Heart left ventricle (tissue), 16 donors: Measurements from ENCODE around the gene UBR2. TPM values are rescaled to one million over a fixed set of nuclear protein-coding genes. Genes with fewer than 3 reads are reported as not detected.

ENCODE experiments used
- ATAC-seq, 4 donors: fragments of 200-7000 bp; cut with Tn5 transposase; one replicate each; pipeline ENCODE4 v1.9.1; 2020 to 2022; ENCODE audit warnings: moderate library complexity in 4 of 4, mild to moderate bottlenecking in 3 of 4, moderate number of reproducible peaks in 1 of 4
- DNase-seq, 5 donors: peaks; one replicate each; pipeline ENCODE4 v3.0.0-alpha.2; 2020
- H3K27ac ChIP-seq, 12 donors: fragments of 200-600 bp; sonication (generic) in 4 of 12; one replicate each; pipeline versions ENCODE4 v1.5.0 to v1.8.0; 2016 to 2022; ENCODE audit warnings: mild to moderate bottlenecking in 2 of 12
- H3K27me3 ChIP-seq, 9 donors: fragments of 200-600 bp; sonication (generic) in 2 of 9; one replicate each; pipeline versions ENCODE4 v1.5.1 to v1.8.0; 2016 to 2022; ENCODE audit warnings: mild to moderate bottlenecking in 3 of 9
- H3K36me3 ChIP-seq, 9 donors: fragments of 200-600 bp; sonication (generic) in 2 of 9; one replicate each; pipeline versions ENCODE4 v1.5.0 to v1.8.0; 2018 to 2022; ENCODE audit warnings: mild to moderate bottlenecking in 2 of 9
- H3K4me1 ChIP-seq, 12 donors: fragments of 200-600 bp; sonication (generic) in 4 of 12; one replicate each; pipeline versions ENCODE4 v1.5.0 to v1.8.0; 2016 to 2022; ENCODE audit warnings: mild to moderate bottlenecking in 3 of 12
- H3K4me3 ChIP-seq, 12 donors: fragments of 200-600 bp; sonication (generic) in 4 of 12; one replicate each; pipeline versions ENCODE4 v1.5.0 to v1.8.0; 2017 to 2022; ENCODE audit warnings: mild to moderate bottlenecking in 9 of 12, moderate library complexity in 4 of 12
- H3K9me3 ChIP-seq, 12 donors: fragments of 200-600 bp; sonication (generic) in 4 of 12; one replicate each; pipeline versions ENCODE4 v1.5.0 to v1.8.0; 2016 to 2022; ENCODE audit warnings: mild to moderate bottlenecking in 1 of 12
- POLR2A ChIP-seq, 2 donors: fragments of 450-650 bp; IDR thresholded peaks; one replicate each; pipeline ENCODE4 v1.6.1; 2017; ENCODE audit warnings: antibody characterized with exemption in 2 of 2, mild to moderate bottlenecking in 2 of 2, moderate library complexity in 2 of 2
- WGBS, 4 donors: extraction: QIAGEN DNeasy Blood & Tissue Kit in 2 of 4; methylation state at CpG; one replicate each; pipeline versions ENCODE4 v1.1.5 to v1.1.7; 2013 to 2018; 5-methylcytosine and 5-hydroxymethylcytosine counted together
- intact Hi-C, 10 donors: fragments of 100-400 bp; cut with DNase I; formaldehyde crosslinking; loops; one replicate each; pipeline versions ENCODE4 v1.11.1 to v1.14.2; 2022
- polyA plus RNA-seq, 2 donors: library from polyadenylated mRNA; stranded (reverse); fragments of 200-250 nt; gene quantifications; one replicate each; pipeline ENCODE4 v1.2.3, GENCODE V29; 2013
- total RNA-seq, 9 donors: library from RNA; depleted of rRNA in 2 of 9; stranded (reverse); fragments of >200 nt in 2 of 9; fragmentation: NEBNext Ultra II Directional in 3 of 9; extraction: Animal tissue kit (Norgen Biotek cat#: 25700) in 3 of 9; gene quantifications; one replicate each; pipeline versions ENCODE4 v1.1.0 to v1.2.4, GENCODE V29; 2016 to 2023
- TF ChIP-seq, protein P1 (sequence below), 12 donors: fragments of 200-600 bp; sonication (generic) in 4 of 12; IDR thresholded peaks; one replicate each; pipeline versions ENCODE4 v1.5.0 to v1.8.0; 2018 to 2022; ENCODE audit warnings: antibody characterized with exemption in 12 of 12, mild to moderate bottlenecking in 5 of 12
- donor health status: ischemic (EF 13 %, LVEDD 7.1; RV severe dilation, severe dysfunction).
- donor health status: healthy with polysubstance abuse.
- donor health status: DM: no; HTN: yes; CAD: no.
- donor health status: DM: no; HTN: no; CAD: no.
- donor health status: ischemic (EF 25% LVEDD 6.9; RV normal size, moderate dysfunction).
- donor health status: ischemic (EF 25% LVEDD 5.7; RV mildly dilated, moderate dysfunction).
- donor health status: healthy.
- donor health status: DM: yes; HTN: yes; CAD: no.
- donor health status: ischemic (EF 35%, LVEDD 5.7; RV mildly dilated, moderate dysfunction).
- donor health status: nonischemic (EF 11% LVEDD 7.7; RV severe dilation, severe dysfunction).
- donor health status: DM: yes; HTN: yes; CAD: no.
- donor health status: PGD.
- donor health status: ischemic (EF 29% LVEDD 5.4; RV normal size, mild dysfunction).
- donor health status: nonischemic (EF 23%, LVEDD 6.1; RV moderate dilation, normal function).

Gene UBR2
- total and polyA plus RNA-seq, 11 donors: 9.9 to 35.9 (median 30.1) TPM

DNA sequence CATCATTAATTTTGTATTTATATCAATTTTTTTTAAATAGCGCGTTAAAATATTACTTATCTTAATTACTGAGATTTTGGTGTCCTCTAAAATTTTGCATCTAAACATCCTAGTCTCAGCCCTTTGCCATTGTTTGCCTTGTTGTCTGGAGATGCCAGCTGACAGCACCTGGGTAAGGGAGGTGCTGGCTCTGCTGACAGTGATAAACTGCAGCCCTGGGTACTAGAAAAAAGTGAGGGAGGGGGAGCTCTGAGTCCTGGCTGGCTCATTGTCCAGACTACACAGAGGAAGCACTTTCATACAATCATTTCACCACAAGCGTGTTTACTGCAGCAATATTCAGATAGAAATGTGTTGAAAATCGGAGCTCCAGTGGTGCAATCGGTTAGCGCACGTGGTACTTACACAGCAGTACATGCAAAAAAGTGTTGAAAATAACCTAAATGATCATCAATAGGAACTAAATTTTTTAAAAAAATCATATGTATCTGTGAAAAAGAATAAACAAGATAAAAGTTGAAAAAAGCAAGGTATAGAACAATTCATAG lies 18.5 kb upstream of the UBR2 start:
- intact Hi-C loops: loop anchor here (5.0 to 10.0 kb wide), 10 partner anchors 93 to 760 kb away; partner anchors contain the start of genes MRPS10 (in 2 of the 10), PRICKLE4 (in 1 of the 10), TOMM6 (in 1 of the 10) and TRERF1 (in 1 of the 10)
- TF ChIP-seq, protein P1, sequence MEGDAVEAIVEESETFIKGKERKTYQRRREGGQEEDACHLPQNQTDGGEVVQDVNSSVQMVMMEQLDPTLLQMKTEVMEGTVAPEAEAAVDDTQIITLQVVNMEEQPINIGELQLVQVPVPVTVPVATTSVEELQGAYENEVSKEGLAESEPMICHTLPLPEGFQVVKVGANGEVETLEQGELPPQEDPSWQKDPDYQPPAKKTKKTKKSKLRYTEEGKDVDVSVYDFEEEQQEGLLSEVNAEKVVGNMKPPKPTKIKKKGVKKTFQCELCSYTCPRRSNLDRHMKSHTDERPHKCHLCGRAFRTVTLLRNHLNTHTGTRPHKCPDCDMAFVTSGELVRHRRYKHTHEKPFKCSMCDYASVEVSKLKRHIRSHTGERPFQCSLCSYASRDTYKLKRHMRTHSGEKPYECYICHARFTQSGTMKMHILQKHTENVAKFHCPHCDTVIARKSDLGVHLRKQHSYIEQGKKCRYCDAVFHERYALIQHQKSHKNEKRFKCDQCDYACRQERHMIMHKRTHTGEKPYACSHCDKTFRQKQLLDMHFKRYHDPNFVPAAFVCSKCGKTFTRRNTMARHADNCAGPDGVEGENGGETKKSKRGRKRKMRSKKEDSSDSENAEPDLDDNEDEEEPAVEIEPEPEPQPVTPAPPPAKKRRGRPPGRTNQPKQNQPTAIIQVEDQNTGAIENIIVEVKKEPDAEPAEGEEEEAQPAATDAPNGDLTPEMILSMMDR (IDR thresholded peaks at IDR 0.05): no peak
- no peak for TF ChIP-seq POLR2A (IDR thresholded peaks at IDR 0.05)
- peaks cover 0 to 14% (median 4%) of the 10 kb centered on the region in 12 donors for H3K4me1 ChIP-seq
- 92 to 98% (median 97%) methylated on average over 7 of the region's 7 CpGs for WGBS, 4 donors
- H3K9me3 ChIP-seq: no peaks in the 10 kb centered on the region
- H3K27ac ChIP-seq: no peak overlapping the region
- H3K27me3 ChIP-seq: peaks cover 0 to 4% (median 0%) of the 10 kb centered on the region in 9 donors
- DNase-seq (no peak), ATAC-seq (no peak)
- no peak overlapping the region for H3K4me3 ChIP-seq
- no peaks in the 10 kb centered on the region for H3K36me3 ChIP-seq

DNA sequence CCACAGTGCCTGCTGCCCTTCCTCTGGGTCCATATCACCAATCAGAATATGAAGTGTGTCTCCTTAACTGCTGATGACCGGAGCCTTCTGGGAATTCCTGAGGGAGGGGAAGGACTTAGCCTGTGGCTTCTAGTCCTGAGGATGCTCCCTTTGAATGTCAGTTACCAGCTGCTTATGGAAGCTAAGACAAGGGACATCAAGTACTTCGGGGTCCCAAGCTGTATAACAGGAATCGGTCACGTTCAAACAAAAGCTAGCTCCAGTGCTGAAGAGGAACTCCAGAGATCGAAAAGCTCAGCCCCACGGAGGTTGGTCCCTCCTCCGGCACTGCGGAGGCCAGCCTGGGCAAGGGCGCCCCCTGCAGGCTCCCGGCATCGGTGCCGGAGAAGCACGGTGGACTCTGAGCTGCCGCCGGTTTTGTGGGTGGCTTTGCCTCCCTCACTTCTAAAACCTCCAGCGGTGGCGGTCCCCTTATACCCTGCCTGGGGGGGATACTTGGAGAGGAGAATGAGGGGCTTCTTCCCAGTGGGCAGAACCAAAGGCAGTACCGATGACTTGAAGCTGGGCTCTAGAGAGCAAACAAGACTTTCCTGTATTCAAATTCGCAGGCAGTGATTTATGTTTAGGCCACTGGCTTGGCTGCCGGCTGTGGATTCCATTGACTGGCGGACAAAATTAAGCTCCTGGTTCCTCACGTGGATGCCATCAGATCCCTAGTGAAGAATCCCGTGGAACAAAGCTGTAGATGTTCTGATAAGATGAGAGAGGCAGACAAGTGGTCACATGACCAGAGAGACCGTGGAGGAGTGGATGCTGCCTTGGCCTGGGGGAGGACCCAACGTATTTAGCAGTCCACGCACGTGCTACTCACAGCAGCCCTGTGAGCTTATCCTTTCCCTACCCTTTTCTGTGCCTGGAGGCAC lies 16.2 kb upstream of the UBR2 start:
- Histone ChIP-seq H3K4me3 (peak overlapping the region; percentile 13 to 76 (median 53)), H3K4me1 (peaks cover 0 to 14% (median 4%) of the 10 kb centered on the region in 12 donors), H3K9me3 (no peaks in the 10 kb centered on the region), H3K27ac (peak overlapping the region in 9 of 12 donors; percentile 31 to 73 (median 45)), H3K36me3 (no peaks in the 10 kb centered on the region), H3K27me3 (peaks cover 0 to 4% (median 0%) of the 10 kb centered on the region in 9 donors)
- 2 to 6% (median 4%) methylated on average over 25 to 27 of the region's 27 CpGs for WGBS, 4 donors
- intact Hi-C loops: loop anchor here (1.0 to 10.0 kb wide), 11 partner anchors 95 to 763 kb away; partner anchors contain the start of genes MRPS10 (in 2 of the 10), PRICKLE4 (in 1 of the 10), TOMM6 (in 1 of the 10) and TRERF1 (in 1 of the 10)
- ATAC-seq (peak; percentile 94 to 99 (median 99)), DNase-seq (peak; percentile 82 to 92 (median 84))
- TF ChIP-seq, protein P1 (IDR thresholded peaks at IDR 0.05): peak; percentile 96 to 100 (median 99)
- peak in 1 of 2 donors; percentile 24 for TF ChIP-seq POLR2A (IDR thresholded peaks at IDR 0.05)

DNA sequence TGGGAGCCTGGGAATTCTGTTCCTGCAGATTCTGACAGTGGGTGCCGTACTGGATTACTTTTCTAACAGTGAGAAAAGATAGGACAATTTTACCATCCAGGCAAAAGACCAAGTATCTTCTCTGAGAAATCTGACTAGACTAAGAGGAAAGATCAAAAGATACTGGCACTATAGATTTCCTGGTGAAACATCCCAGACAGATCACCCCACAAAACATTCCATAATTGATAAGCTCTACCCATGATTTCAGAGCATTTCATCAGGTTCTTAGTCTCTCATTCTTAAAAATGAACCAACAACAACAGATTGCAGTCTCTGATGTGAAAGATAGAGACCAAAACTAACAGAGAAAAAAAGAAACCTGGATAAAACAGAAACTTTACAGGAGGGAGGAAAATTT lies 13.6 kb upstream of the UBR2 start:
- DNase-seq (no peak), ATAC-seq (no peak)
- intact Hi-C loops: no loop called here
- no peak for TF ChIP-seq POLR2A (IDR thresholded peaks at IDR 0.05)
- TF ChIP-seq, protein P1 (IDR thresholded peaks at IDR 0.05): no peak
- WGBS, 4 donors: 84 to 100% (median 91%) methylated on average over 1 of the region's 1 CpG
- no peak overlapping the region for H3K27ac ChIP-seq
- H3K4me1 ChIP-seq: peaks cover 0 to 18% (median 6%) of the 10 kb centered on the region in 12 donors
- no peak overlapping the region for H3K4me3 ChIP-seq
- no peaks in the 10 kb centered on the region for H3K36me3 ChIP-seq
- no peaks in the 10 kb centered on the region for H3K9me3 ChIP-seq
- peaks cover 0 to 4% (median 0%) of the 10 kb centered on the region in 9 donors for H3K27me3 ChIP-seq

DNA sequence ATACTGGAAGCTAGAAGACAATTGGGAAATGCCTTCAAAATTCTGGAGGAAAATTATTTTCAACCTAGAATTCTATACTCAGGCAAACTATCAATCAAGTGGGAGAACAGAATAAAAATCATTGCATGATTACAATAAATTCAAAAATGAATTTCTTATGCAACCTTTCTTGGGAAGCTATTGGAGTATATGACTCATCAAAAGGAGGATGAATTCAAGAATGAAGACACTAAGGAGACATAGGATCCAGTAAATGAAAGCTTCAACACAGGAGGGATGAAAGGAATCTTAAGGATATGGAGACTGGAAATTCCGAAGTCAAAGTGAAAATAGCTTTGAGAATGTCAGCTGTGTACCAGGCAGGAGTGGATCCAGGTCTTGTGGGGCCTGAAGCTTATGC lies 12.6 kb upstream of the UBR2 start:
- Histone ChIP-seq H3K4me3 (no peak overlapping the region), H3K4me1 (peaks cover 0 to 18% (median 6%) of the 10 kb centered on the region in 12 donors), H3K27me3 (peaks cover 0 to 4% (median 0%) of the 10 kb centered on the region in 9 donors), H3K9me3 (no peaks in the 10 kb centered on the region), H3K36me3 (no peaks in the 10 kb centered on the region), H3K27ac (no peak overlapping the region)
- no peak for ATAC-seq
- DNase-seq: no peak
- TF ChIP-seq, protein P1 (IDR thresholded peaks at IDR 0.05): no peak
- TF ChIP-seq POLR2A (IDR thresholded peaks at IDR 0.05): no peak
- WGBS, 4 donors: 82 to 87% (median 83%) methylated on average over 1 of the region's 1 CpG
- intact Hi-C loops: no loop called here
